GM18511 (cell line): ENCODE data around the gene VWA5B2.
"Not testable (repeated sequence)": the region's sequence is repeated elsewhere in the genome, so short reads cannot be mapped to it uniquely, and the experiment has no call there.

Experiments
- ATAC-seq: cut with Tn5 transposase; IDR thresholded peaks from one replicate; pipeline ENCODE4 v1.9.1; 2021; ENCODE audit warnings: mild to moderate bottlenecking, moderate library complexity; ENCODE audit not compliant: unreplicated experiment

VWA5B2 gene

GRCh38 chr3:184241141-184241446 lies 11.7 kb downstream of the VWA5B2 start:
- ATAC-seq: no peak

GRCh38 chr3:184241447-184242296 lies 12.3 kb downstream of the VWA5B2 start:
- no peak for ATAC-seq

- no peak for ATAC-seq
Measured at GRCh38 chr3:184242297-184242685, 12.9 kb downstream of the VWA5B2 start.

GRCh38 chr3:184248454-184249411 lies 19.3 kb downstream of the VWA5B2 start, which contains the start of gene ALG3:
TSS of gene ALG3 (minus strand) at chr3:184248962. CDS start at chr3:184248940, 22 bp downstream.
- ATAC-seq: peak; percentile 61

DNA sequence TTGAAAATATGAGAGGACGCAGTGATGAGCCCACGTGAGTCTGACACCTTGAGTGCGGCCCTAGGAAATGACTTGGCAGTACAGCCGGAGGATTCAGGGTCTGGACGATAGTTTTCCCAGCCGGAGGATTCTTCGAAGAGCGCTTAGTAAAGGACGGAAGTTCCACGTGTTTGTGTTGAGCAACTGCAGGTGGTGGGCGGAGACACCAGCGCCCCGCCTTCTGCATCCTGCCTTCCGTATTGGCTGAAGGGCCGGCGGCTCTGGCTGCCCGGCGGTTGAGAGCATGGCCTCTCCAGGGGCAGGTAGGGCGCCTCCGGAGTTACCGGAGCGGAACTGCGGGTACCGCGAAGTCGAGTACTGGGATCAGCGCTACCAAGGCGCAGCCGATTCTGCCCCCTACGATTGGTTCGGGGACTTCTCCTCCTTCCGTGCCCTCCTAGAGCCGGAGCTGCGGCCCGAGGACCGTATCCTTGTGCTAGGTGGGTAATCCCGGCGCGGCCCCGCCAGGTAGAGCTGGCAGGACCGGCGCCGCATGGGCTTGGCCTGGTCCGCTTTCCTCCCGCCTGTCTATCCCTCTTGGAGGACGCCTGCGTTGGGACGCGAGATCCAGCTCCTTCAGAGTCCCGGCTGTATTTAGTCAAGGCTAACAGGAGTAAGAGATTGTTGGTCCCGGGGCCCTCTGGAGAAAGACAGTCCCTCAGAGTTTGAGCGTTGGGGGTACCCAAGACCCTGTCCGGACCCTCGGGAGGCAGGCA lies 20.2 kb downstream of the VWA5B2 start, which contains the start of gene EEF1AKMT4:
TSS of gene EEF1AKMT4 (plus strand) at position 261 of the 755 bp plus-strand sequence. CDS start at position 284, 23 bp downstream.
- peak; percentile 92 for ATAC-seq

DNA sequence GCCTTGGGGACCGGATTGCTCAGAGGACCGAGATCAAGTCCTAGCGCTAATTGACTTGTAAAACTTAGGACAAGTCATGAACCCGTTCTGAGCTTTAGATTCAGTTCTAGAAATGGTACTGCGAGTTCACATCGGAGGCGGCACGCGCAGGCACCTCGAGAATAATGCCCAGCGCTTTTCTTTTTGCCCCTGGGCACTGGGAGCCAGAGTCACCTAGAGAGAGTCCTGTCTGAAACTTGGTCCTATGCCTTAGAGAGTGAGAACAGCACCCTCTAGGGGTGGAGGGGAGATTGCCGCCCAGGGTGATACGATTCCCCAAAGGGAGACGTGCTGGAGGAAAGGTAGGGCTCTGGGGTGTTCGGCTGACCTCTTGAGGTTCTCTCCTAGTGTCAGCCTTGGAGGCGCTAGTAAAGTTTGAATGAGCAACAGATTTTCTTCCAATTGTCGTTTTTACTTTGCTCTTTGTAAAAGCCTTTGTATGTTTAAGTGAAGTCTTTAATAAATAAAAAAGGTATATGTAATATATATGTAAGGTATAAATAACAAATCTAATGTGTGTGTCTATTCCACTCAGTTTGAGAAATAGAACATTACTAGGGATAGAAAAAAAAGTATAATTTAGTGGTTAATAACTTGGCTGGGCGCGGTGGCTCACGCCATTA lies 20.9 kb downstream of the VWA5B2 start:
- ATAC-seq: peak; percentile 75

DNA sequence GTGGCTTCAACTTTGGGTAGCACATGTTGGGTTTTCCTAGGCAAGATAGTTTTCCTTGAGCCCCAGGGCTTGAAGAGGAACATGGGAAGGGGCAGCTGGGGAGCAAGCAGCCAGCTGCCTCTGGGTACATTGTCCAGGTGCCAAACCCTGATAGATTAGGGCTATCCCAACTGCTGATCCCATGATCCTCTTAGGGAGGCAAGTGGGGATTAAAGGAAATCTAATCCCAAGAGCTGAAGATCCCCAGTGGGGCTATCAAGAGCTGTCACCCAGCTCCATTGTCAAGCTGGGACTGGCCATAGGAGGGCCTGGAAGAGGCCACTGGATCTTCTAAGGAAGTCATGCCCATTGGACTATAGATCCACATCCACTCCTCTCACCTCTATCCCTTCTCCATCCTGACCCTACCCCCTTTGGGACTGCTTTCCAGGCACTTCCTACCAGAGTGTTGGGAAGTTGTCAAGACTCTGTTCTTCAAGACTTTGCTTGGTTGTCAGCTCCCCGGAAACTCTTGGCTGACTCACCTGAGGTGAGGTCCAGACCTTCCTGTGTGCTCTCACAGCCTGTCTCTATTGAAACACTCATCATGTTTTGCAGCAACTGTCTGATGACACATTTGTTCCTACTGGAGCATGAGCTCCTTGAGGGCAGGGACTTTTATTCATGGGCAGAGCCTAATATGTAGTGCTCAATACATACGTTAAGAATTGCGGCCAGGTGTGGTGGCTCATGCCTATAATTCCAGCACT lies 26.1 kb downstream of the VWA5B2 start:
- ATAC-seq: no peak

DNA sequence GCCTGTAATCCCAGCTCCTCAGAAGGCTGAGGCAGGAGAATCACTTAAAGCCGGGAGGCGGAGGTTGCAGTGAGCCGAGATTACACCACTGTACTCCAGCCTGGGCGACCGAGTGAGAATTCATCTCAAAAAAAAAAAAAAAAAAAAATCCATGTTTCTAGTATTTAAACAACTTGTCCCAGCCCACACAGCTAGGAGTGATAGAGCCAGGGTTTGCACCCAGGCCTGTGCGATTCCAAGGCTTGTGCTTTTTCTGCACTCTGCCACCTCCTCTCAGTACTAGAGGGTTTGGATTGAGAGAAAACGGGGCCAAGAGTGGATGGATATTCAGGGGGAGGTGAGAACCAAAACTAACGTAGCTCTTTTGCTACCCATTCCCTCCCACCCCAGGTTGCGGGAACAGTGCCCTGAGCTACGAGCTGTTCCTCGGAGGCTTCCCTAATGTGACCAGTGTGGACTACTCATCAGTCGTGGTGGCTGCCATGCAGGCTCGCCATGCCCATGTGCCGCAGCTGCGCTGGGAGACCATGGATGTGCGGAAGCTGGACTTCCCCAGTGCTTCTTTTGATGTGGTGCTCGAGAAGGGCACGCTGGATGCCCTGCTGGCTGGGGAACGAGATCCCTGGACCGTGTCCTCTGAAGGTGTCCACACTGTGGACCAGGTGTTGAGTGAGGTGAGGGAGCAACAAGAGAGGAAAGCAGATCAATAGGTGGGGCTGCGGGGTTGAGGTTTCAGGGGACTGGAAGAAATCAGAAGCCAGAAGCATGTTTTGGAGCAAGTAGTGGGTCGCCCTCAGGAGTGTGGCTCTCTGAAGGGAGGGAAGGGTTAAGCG lies 27.9 kb downstream of the VWA5B2 start:
- no peak for ATAC-seq

- ATAC-seq: no peak
Measured at GRCh38 chr3:184258926-184259325, 29.5 kb downstream of the VWA5B2 start.

GRCh38 chr3:184259396-184259877 lies 30.1 kb downstream of the VWA5B2 start:
- ATAC-seq: no peak

DNA sequence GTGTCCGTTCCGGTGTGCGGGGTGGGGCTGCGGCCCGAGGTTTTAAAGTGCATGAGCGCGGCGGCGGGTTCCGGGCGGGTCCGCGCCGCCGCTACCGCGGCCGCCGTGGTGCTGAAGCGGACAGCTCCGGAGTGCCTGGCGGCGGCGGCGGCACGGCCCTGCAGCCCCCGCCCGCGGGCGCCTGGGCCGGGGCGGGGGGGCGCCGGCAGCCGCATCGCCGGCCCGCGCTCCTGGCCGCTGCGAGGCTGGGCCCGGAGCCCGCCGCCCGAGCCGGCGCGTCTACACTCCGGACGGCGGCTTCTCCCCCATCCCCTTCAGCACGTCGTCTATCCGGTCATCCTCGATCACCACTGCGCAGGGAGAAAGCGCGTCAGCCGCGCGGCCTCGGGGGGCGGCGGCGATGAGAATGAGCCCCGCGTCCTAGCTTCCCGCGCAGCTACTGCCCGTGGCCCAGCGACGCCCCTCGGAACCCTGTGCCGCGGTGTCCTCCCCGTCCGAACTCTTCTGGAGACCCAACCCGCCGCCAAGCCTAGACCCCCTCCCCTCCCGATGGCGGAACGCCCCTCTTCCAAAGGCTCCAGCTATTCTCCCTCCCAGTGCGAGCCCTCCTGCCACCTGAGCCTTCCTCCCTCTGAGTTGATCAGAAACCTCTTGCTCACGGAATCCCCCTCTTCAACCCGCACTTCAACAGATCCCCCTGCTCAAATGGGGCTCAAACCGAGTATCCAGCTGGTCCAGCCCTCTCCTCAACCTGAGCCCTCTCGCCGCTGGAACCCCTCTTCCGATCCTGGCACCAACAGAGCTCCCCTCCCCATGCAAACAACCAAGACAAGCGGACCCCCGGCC lies 30.7 kb downstream of the VWA5B2 start:
- ATAC-seq: no peak

GRCh38 chr3:184260724-184261269 lies 31.4 kb downstream of the VWA5B2 start:
- ATAC-seq: no peak

DNA sequence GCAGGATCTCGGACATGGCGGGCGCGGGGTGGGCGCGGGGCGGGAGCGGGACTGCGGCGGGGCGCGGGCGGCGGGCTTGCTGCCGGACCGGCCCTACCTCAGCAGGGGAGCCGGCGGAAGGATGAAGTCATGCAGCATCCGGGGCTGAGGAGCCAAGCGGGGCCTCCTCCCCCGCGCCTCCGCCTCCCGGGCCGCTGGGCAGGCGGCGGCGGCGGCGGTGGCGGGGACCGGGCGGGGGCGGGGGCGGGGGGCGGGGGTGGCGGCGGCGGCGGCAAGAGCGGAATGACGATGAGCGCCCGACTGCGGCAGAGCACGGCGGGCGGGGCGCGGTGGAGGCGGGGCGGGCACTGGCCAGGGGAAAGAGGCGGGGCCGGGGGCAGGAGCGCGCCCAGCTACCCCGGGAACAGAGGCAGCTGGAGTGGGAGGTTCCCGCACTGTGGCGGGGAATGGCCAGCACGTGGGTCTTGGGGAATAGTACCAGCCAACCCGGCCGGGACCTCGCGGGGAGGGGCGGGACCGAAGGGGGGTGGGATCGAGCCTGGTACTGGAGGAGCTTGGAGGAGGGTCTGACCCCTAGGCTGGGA lies 32.0 kb downstream of the VWA5B2 start, which contains the start of gene CAMK2N2:
TSS of gene CAMK2N2 (minus strand) at position 284 of the 584 bp plus-strand sequence. CDS start at position 16, 268 bp downstream.
- peak; percentile 58 for ATAC-seq

DNA sequence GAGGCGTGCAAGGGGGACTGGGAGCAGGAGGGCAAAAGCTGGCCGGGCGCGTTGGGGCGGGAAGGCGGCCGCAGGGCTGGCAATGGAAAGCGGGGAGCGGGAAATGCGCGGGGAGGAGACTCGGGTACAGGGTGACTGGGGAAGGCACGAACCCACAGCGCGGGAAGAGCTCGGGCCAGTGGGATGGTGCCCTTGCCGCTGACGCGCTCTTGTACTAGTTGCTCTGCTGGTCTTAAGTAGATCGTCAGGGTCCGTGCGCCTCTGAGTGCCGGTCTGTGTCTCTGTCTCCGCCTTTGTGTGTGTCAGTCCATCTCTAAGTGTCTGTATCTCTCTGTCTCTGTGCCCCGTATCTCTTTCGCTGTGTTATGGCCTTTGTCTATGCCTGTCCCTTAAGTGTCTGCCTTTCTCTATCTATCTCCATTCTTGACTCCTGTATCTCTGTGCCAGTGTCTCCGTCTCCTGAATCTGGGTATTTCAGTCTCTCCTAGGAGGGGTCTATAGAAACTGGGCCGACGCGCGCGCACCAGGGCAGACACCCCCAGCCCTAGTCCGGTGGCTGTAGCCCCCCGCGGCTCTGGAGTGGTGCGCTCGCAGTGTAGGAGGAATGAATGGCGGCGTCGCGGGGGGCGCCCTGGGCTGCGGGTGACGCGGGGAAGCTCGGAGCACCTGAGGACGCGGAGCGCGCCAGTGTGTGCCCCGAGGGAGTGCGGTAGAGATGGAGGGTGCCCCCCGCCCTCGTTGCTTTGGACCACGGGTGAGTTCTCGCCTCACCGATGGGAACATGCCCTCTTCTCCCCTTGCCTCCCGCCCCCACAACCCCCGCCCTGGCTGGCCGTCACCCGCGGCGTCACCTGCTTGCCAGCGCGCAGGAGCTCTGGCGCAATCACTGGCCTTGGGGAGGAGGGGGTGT lies 32.7 kb downstream of the VWA5B2 start:
- peak; percentile 11 for ATAC-seq

DNA sequence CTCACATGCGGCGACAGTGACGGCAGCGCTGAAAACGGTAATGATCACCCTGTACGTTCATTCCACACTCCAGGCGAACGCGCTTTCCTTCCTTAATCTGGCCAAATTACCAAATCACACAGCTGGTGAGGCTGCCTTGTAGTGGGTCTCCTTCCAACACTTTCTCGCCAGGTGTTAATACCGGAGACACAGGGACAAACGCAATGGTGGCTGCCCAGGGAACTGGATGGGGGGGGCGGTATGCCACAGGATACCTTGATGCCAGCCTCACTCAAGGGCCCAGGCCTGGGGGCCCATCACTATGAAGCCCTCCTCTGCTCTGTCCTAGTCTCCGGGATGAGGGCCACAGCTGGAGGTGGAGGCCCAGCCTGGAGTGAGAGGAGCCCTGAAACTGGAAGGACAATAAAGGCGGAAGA lies 33.4 kb downstream of the VWA5B2 start:
- ATAC-seq: no peak

GRCh38 chr3:184267249-184267648 lies 37.9 kb downstream of the VWA5B2 start:
- ATAC-seq: not testable (repeated sequence)
